ENCODE data around the gene LRRN3. TPM values are rescaled to one million over a fixed set of nuclear protein-coding genes. Genes with fewer than 3 reads are reported as not detected.

LRRN3 gene
- total and polyA plus RNA-seq, 4 donors = 0.42 to 13.7 (median 2.9) TPM

DNA sequence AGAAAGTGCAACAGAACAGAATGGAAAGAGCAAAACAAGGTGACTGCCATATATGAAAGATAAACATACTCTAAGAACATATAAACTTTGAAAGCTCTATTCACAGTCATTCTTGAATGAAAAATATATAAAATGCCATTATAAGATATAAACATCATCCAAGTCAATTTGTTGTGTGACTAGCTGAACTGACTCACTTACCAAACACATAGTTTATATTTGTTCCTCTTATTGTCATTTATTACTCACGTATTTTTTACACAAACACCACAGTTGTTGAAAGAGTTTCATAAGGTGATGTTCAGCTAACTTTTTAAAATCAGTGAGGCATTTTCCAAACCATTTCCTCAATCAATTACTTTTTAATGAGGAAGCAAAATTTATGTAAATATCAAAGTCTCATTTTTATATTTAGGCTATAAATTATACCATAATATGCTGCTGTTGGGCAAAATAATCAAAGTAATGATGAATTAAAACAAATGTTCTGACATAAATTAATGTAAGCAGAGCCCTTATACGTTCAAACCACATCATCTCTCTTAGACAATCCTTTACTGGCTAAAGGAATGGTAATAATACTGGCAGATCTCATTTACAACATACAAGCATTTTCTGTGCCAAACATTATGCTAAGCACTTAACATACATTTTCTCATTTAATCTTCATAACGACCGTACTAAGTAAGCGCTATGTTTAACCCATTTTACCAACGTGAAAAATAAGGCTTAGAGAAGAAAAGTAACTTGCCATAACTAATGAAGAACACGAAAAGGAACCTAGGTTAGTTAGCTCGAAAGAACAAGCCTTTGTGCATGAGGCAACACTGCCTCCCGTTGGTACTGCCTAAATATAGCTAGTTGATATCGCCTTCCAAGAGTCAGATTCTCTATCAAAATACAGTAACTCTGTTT lies 7.3 kb downstream of the LRRN3 start:
- peaks cover 0 to 26% (median 4%) of the 10 kb centered on the region in 5 donors for H3K4me1 ChIP-seq (ENCODE audit: control insufficient read depth in 5 of 5, insufficient read depth in 5 of 5, low read length in 5 of 5)
- ATAC-seq (ENCODE audit: insufficient read depth, low FRiP score) (no peak), DNase-seq (peak; percentile 61 to 86 (median 75))
- H3K27me3 ChIP-seq (ENCODE audit: control insufficient read depth in 3 of 3, insufficient read depth in 3 of 3, low read length in 2 of 3) = no peaks in the 10 kb centered on the region
- no peak overlapping the region for H3K27ac ChIP-seq (ENCODE audit: low read depth in 1 of 2, low read length in 1 of 2)
- no peaks in the 10 kb centered on the region for H3K9me3 ChIP-seq (ENCODE audit: control insufficient read depth in 4 of 4, insufficient read depth in 3 of 4, low read length in 3 of 4)
- no peak overlapping the region for H3K9ac ChIP-seq (ENCODE audit: insufficient read depth in 1 of 2, low read length in 2 of 2)
- TF ChIP-seq, protein P1, sequence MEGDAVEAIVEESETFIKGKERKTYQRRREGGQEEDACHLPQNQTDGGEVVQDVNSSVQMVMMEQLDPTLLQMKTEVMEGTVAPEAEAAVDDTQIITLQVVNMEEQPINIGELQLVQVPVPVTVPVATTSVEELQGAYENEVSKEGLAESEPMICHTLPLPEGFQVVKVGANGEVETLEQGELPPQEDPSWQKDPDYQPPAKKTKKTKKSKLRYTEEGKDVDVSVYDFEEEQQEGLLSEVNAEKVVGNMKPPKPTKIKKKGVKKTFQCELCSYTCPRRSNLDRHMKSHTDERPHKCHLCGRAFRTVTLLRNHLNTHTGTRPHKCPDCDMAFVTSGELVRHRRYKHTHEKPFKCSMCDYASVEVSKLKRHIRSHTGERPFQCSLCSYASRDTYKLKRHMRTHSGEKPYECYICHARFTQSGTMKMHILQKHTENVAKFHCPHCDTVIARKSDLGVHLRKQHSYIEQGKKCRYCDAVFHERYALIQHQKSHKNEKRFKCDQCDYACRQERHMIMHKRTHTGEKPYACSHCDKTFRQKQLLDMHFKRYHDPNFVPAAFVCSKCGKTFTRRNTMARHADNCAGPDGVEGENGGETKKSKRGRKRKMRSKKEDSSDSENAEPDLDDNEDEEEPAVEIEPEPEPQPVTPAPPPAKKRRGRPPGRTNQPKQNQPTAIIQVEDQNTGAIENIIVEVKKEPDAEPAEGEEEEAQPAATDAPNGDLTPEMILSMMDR (IDR thresholded peaks at IDR 0.05; ENCODE audit: control extremely low read depth, extremely low read depth) = peak; percentile 47
- H3K36me3 ChIP-seq (ENCODE audit: control insufficient read depth in 4 of 4, insufficient read depth in 4 of 4, low read length in 4 of 4) = no peaks in the 10 kb centered on the region
- no peak overlapping the region for H3K4me3 ChIP-seq
- 33 to 38% methylated on average over 10 of the region's 10 CpGs for WGBS, 2 donors

DNA sequence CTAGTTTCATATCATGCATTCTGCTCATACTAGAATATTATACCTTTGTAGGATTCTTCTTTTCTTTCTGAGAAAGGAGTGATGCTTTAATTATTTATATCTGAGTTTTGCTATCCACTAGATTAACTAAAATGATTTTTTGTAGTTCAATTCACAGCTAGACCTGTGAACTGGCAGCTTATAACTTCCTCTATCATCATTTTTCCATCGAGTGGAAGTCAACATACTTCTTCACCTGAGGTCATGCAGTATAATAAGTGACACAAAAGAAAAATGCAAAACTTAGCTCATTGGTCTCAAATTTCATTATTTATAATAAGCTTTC lies 8.0 kb downstream of the LRRN3 start:
- TF ChIP-seq, protein P1 (IDR thresholded peaks at IDR 0.05; ENCODE audit: control extremely low read depth, extremely low read depth) = no peak
- 0 to 6% methylated on average over 1 of the region's 1 CpG for WGBS, 2 donors

DNA sequence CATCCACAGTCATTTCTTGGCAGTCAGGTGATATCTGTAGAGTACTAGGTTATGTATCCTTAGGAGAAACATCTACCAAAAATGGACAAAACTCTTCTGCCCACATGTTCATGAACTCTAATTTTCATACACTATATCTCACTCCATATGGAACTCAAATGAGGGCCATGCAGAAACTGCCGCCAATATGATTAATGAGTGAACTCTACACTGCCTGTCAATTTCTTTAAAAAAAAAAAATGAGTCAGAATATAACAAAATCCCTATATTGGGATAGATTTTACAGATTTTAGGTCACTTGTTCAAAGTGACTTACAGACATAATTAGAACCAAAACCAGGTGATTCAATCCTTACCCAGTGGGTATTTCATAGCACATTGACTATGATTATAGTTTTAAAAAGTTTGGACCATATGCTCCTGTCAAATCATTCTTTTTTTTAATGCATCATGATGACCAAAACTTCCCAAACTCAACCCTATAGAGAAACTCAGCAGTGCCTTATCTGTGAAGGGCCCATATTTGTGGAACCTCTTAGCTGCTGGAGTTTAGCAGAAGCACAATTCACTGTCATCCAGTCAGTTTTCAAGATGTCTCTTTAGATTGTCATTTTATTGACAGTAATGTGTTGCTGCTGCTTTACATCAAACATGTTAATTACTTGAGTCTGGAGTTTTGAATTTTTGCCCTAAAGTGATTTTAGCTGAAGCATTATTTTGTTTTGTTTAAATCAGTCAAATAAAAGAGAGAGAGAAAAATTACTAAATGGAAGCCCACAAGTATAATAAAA lies 11.1 kb downstream of the LRRN3 start:
- Histone ChIP-seq H3K27me3 (ENCODE audit: control insufficient read depth in 3 of 3, insufficient read depth in 3 of 3, low read length in 2 of 3) (no peaks in the 10 kb centered on the region), H3K4me1 (ENCODE audit: control insufficient read depth in 5 of 5, insufficient read depth in 5 of 5, low read length in 5 of 5) (peaks cover 0 to 31% (median 0%) of the 10 kb centered on the region in 5 donors), H3K27ac (ENCODE audit: low read depth in 1 of 2, low read length in 1 of 2) (no peak overlapping the region), H3K36me3 (ENCODE audit: control insufficient read depth in 4 of 4, insufficient read depth in 4 of 4, low read length in 4 of 4) (no peaks in the 10 kb centered on the region), H3K4me3 (no peak overlapping the region), H3K9ac (ENCODE audit: insufficient read depth in 1 of 2, low read length in 2 of 2) (no peak overlapping the region), H3K9me3 (ENCODE audit: control insufficient read depth in 4 of 4, insufficient read depth in 3 of 4, low read length in 3 of 4) (no peaks in the 10 kb centered on the region)
- ATAC-seq (ENCODE audit: insufficient read depth, low FRiP score) (no peak), DNase-seq (no peak)
- WGBS, 2 donors = 94 to 98% methylated on average over 1 of the region's 1 CpG
- TF ChIP-seq, protein P1 (IDR thresholded peaks at IDR 0.05; ENCODE audit: control extremely low read depth, extremely low read depth) = no peak

More for the DNA sequence above, 8.0 kb downstream of the LRRN3 start:
- no peaks in the 10 kb centered on the region for H3K36me3 ChIP-seq (ENCODE audit: control insufficient read depth in 4 of 4, insufficient read depth in 4 of 4, low read length in 4 of 4)
- H3K4me3 ChIP-seq = no peak overlapping the region
- H3K27me3 ChIP-seq (ENCODE audit: control insufficient read depth in 3 of 3, insufficient read depth in 3 of 3, low read length in 2 of 3) = no peaks in the 10 kb centered on the region
- no peak overlapping the region for H3K9ac ChIP-seq (ENCODE audit: insufficient read depth in 1 of 2, low read length in 2 of 2)
- H3K4me1 ChIP-seq (ENCODE audit: control insufficient read depth in 5 of 5, insufficient read depth in 5 of 5, low read length in 5 of 5) = peaks cover 0 to 20% (median 2%) of the 10 kb centered on the region in 5 donors
- DNase-seq (no peak), ATAC-seq (ENCODE audit: insufficient read depth, low FRiP score) (no peak)
- no peaks in the 10 kb centered on the region for H3K9me3 ChIP-seq (ENCODE audit: control insufficient read depth in 4 of 4, insufficient read depth in 3 of 4, low read length in 3 of 4)
- H3K27ac ChIP-seq (ENCODE audit: low read depth in 1 of 2, low read length in 1 of 2) = no peak overlapping the region
